ENCODE results near the gene ACE. TPM values are rescaled to one million over a fixed set of nuclear protein-coding genes. Genes with fewer than 3 reads are reported as not detected.

Gene ACE
- total RNA-seq, 1 donor from 2014 or later = 2.6 TPM

GRCh38 chr17:63433746-63434591 is 42.9 kb upstream of the ACE start:
- H3K4me1 Mint-ChIP-seq = peaks cover 12% of the 10 kb centered on the region
- no peak overlapping the region for H3K4me3 Mint-ChIP-seq
- TF ChIP-seq, protein P1, sequence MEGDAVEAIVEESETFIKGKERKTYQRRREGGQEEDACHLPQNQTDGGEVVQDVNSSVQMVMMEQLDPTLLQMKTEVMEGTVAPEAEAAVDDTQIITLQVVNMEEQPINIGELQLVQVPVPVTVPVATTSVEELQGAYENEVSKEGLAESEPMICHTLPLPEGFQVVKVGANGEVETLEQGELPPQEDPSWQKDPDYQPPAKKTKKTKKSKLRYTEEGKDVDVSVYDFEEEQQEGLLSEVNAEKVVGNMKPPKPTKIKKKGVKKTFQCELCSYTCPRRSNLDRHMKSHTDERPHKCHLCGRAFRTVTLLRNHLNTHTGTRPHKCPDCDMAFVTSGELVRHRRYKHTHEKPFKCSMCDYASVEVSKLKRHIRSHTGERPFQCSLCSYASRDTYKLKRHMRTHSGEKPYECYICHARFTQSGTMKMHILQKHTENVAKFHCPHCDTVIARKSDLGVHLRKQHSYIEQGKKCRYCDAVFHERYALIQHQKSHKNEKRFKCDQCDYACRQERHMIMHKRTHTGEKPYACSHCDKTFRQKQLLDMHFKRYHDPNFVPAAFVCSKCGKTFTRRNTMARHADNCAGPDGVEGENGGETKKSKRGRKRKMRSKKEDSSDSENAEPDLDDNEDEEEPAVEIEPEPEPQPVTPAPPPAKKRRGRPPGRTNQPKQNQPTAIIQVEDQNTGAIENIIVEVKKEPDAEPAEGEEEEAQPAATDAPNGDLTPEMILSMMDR (IDR thresholded peaks at IDR 0.05; ENCODE audit: unreplicated experiment) = no peak
- no peaks in the 10 kb centered on the region for H3K9me3 Mint-ChIP-seq
- peaks cover 2% of the 10 kb centered on the region for H3K36me3 Mint-ChIP-seq
- DNase-seq (ENCODE audit: low spot score in 2 of 2, unreplicated experiment in 2 of 2) = no peak
- H3K27ac Mint-ChIP-seq = no peak overlapping the region
- no peaks in the 10 kb centered on the region for H3K27me3 Mint-ChIP-seq (ENCODE audit: low read depth)

GRCh38 chr17:63434951-63435571 is 41.8 kb upstream of the ACE start:
- no peak overlapping the region for H3K27ac Mint-ChIP-seq
- peaks cover 2% of the 10 kb centered on the region for H3K36me3 Mint-ChIP-seq
- H3K9me3 Mint-ChIP-seq = no peaks in the 10 kb centered on the region
- TF ChIP-seq, protein P1 (IDR thresholded peaks at IDR 0.05; ENCODE audit: unreplicated experiment) = no peak
- no peaks in the 10 kb centered on the region for H3K27me3 Mint-ChIP-seq (ENCODE audit: low read depth)
- DNase-seq (ENCODE audit: low spot score in 2 of 2, unreplicated experiment in 2 of 2) = no peak
- H3K4me1 Mint-ChIP-seq = peaks cover 12% of the 10 kb centered on the region
- no peak overlapping the region for H3K4me3 Mint-ChIP-seq

DNA sequence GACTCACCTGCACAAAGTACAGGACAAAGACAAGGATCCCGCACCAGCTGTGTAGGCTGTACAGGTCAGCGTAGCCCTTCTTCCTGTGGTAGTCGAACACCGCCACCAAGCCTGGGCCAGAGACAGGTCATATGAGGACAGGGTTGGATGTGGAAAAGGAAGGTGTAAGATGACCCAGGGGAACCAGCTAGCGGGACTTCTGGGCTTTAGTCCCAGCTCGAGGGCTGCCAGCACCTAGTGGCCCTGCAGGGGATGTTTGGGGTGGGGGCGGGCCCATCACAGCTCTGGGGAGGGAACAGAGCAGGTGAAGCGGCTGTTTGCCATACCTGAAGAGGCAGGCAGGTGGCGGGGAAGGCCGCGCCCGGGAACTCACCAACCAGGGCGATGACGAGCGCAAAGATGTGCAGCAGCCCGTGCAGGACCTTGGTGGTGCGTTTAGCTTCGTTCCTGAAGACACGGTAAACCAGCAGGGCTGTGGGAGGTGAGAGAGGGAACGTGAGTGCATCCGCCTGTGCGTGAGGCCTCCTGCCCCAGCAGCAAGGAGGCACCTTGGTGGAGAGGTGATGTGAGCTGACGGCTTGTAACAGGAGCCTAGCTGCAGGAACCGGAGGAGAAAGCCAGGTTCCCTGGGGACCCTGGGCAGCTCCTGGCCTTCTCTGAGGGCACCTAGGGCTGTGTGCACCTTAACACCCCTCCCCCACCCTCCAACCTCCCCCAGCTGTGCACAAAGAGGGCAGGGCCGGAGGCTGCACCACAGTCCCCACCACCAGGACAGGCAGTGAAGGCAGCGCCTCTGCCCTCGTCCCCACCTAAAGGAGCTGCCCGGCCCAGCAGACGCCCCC is 41.0 kb upstream of the ACE start:
- no peak for DNase-seq (ENCODE audit: low spot score in 2 of 2, unreplicated experiment in 2 of 2)
- no peak overlapping the region for H3K27ac Mint-ChIP-seq
- no peaks in the 10 kb centered on the region for H3K27me3 Mint-ChIP-seq (ENCODE audit: low read depth)

GRCh38 chr17:63436523-63437110 is 40.2 kb upstream of the ACE start:
- H3K4me1 Mint-ChIP-seq = peaks cover 12% of the 10 kb centered on the region
- DNase-seq (ENCODE audit: low spot score in 2 of 2, unreplicated experiment in 2 of 2) = no peak

More for the DNA sequence above, 41.0 kb upstream of the ACE start:
- peaks cover 12% of the 10 kb centered on the region for H3K4me1 Mint-ChIP-seq
- TF ChIP-seq, protein P1 (IDR thresholded peaks at IDR 0.05; ENCODE audit: unreplicated experiment) = no peak
- H3K4me3 Mint-ChIP-seq = no peak overlapping the region
- peaks cover 2% of the 10 kb centered on the region for H3K36me3 Mint-ChIP-seq
- no peaks in the 10 kb centered on the region for H3K9me3 Mint-ChIP-seq

More at GRCh38 chr17:63436523-63437110, 40.2 kb upstream of the ACE start:
- TF ChIP-seq, protein P1 (IDR thresholded peaks at IDR 0.05; ENCODE audit: unreplicated experiment) = no peak
- Mint-ChIP-seq H3K36me3 (peaks cover 2% of the 10 kb centered on the region), H3K9me3 (no peaks in the 10 kb centered on the region), H3K4me3 (no peak overlapping the region), H3K27ac (no peak overlapping the region), H3K27me3 (ENCODE audit: low read depth) (no peaks in the 10 kb centered on the region)

All from mesothelial cell of epicardium (in vitro differentiated cells).